ENCODE data around the gene LPA.
A peak's percentile ranks its signal among the peaks of the same experiment; 100 is the strongest.
"Not testable (repeated sequence)": the region's sequence is repeated elsewhere in the genome, so short reads cannot be mapped to it uniquely, and the experiment has no call there.

The LPA gene

DNA sequence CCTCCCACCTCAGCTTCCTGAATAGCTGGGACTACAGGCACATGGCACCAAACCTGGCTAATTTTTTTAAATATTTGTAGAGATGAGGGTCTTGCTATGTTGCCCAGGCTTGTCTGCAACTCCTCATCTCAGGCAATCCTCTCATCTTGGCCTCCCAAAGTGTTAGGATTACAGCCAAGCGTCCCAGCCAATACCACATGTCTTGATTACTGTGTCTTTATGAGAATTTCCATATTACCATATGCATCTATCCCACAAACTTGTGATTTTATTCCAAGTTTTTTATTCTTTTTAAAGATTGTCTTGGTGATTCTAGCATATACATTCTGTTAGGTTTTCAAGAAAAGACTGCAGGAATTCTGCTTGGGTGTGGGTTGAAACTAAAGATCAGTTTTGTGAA lies 82.7 kb downstream of the LPA start:
- Mint-ChIP-seq H3K27ac (no peak overlapping the region), H3K4me1 (no peaks in the 10 kb centered on the region), H3K9me3 (peaks cover 11% of the 10 kb centered on the region), H3K27me3 (peaks cover 6% of the 10 kb centered on the region), H3K4me3 (no peak overlapping the region), H3K36me3 (ENCODE audit: low read depth) (no peaks in the 10 kb centered on the region)
- DNase-seq, result no peak
- no peak for ATAC-seq

DNA sequence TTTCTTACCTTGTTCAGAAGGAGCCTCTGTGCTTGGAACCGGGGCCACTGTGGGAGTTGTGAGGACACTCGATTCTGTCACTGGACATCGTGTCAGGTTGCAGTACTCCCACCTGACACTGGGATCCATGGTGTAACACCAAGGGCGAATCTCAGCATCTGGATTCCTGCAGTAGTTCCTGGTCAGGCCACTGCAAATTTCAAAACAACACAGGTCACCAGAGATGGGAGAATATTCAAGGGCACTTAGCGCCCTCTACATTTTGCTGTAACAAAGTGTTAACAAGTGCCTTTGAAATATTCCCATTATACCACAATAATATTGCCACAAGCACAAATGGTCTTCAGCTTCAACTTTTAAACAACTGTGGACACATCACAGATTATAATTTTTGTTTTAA lies 85.6 kb downstream of the LPA start:
- peaks cover 10% of the 10 kb centered on the region for H3K27me3 Mint-ChIP-seq
- H3K27ac Mint-ChIP-seq; H3K4me3 Mint-ChIP-seq; H3K4me1 Mint-ChIP-seq; ATAC-seq; H3K36me3 Mint-ChIP-seq (ENCODE audit: low read depth); DNase-seq; H3K9me3 Mint-ChIP-seq: not testable (repeated sequence)

DNA sequence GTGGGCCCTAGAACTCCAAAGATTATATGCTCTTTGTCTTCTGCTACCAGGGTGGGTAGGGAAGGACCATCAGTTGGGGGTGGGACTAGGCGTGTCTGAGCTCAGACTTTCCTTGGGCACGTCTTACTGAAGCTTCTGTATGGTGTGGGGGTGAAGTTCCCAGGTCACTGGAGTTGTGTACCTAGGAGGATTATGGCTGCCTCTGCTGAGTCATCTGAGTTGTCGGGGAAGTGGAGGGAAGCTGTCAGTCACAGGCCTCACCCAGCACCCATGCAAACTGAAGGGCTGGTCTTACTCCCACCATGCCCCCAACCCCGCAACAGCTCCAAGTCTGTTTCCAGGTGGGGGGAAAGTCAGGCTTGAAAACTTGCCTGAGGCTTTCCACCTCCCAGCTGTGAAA lies 90.1 kb downstream of the LPA start:
- no peaks in the 10 kb centered on the region for H3K9me3 Mint-ChIP-seq

DNA sequence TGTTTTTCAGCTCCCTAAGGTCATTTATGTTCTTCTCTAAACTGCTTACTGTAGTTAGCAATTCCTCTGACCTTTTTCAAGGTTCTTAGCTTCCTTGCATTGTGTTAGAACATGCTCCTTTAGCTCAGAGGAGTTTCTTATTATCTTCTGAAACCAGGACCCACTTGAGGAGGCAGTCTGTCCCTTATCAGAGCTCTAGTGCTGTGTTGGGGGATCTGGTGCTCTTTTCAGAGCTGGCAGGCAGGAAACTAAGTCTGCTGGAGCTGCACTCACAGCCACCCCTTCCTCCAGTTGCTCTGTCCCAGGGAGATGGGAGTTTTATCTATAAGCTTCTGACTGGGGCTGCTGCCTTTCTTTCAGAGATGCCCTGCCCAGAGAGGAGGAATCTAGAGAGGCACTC lies 92.9 kb downstream of the LPA start:
- ATAC-seq; DNase-seq; H3K9me3 Mint-ChIP-seq; H3K27ac Mint-ChIP-seq; H3K4me1 Mint-ChIP-seq; H3K4me3 Mint-ChIP-seq; H3K36me3 Mint-ChIP-seq (ENCODE audit: low read depth): not testable (repeated sequence)
- peaks cover 18% of the 10 kb centered on the region for H3K27me3 Mint-ChIP-seq

More for the DNA sequence above, 90.1 kb downstream of the LPA start:
- DNase-seq, result no peak
- no peak overlapping the region for H3K27ac Mint-ChIP-seq
- no peaks in the 10 kb centered on the region for H3K36me3 Mint-ChIP-seq (ENCODE audit: low read depth)
- H3K27me3 Mint-ChIP-seq, result peaks cover 11% of the 10 kb centered on the region
- H3K4me3 Mint-ChIP-seq, result no peak overlapping the region
- H3K4me1 Mint-ChIP-seq, result no peaks in the 10 kb centered on the region
- ATAC-seq, result no peak

DNA sequence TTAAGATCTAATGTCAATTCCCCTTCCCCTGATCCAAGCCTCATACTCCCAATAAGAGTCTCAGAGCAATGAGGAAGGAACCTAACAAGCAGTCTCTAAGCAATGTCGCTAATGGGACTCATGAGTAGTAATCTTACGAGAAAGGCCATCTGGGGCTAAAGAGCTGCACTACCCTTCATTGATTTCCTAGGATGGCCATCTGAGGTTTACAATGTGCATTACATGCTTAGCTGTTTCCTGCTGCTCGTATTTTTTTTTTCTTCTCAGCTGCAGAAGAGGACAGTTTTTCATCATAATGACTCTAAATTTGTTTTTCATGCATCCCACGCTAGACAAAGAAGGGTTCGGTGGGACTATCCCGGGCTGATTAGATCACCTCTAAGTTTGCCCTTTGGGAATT lies 119.3 kb downstream of the LPA start:
- no peaks in the 10 kb centered on the region for H3K4me1 Mint-ChIP-seq
- DNase-seq, result no peak
- H3K4me3 Mint-ChIP-seq, result no peak overlapping the region
- H3K9me3 Mint-ChIP-seq, result no peaks in the 10 kb centered on the region
- no peaks in the 10 kb centered on the region for H3K36me3 Mint-ChIP-seq (ENCODE audit: low read depth)
- no peak overlapping the region for H3K27ac Mint-ChIP-seq
- peaks cover 13% of the 10 kb centered on the region for H3K27me3 Mint-ChIP-seq
- ATAC-seq, result no peak

DNA sequence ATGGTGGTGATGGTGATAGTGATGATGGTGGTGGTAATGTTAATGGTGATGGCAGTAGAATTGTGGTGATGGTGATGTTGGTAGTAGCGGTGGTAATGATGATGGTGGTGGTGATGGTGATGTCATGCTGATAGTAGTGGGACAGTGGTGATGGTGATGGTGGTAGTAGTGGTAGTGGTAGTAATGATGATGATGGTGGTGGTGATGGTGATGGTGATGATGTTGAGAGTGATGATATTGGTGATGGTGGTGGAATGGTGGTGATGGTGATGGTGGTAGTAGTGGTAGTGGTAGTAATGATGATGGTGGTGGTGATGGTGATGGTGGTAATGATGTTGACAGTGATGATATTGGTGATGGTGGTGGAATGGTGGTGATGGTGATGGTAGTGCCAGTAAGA lies 128.8 kb downstream of the LPA start:
- H3K4me1 Mint-ChIP-seq, result no peaks in the 10 kb centered on the region
- no peak overlapping the region for H3K27ac Mint-ChIP-seq
- no peak overlapping the region for H3K4me3 Mint-ChIP-seq
- no peaks in the 10 kb centered on the region for H3K9me3 Mint-ChIP-seq
- H3K27me3 Mint-ChIP-seq, result no peaks in the 10 kb centered on the region
- DNase-seq (no peak), ATAC-seq (no peak)
- no peaks in the 10 kb centered on the region for H3K36me3 Mint-ChIP-seq (ENCODE audit: low read depth)

DNA sequence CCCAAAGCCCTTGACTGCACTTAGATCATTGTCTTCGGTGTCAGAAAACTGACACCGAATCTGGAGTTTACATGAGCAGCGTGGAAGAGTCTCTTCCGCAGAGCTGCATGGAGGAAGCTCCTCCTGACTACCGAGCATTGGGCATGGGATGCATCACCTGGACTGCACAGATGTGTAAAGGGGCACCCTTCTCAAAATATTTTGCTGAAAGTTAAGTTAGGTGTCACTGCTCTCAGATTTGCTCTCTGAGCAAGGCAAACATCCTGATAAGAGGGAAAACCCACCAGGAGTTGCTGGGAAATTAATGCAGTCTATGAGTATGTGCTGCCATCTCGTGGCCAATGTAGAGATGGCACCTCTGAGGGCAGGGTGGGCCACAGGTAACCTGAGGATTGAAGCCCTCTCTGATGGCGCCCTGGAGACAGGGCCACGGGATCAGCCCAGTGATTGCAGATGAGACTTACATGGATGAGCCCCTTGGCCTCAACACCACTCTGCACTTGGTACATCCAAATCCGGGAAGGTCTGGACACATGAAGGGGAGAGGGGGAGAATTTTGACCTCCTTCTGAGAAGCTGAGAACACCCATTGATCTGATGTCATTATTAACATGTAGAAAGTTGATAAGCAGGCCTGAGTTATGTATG lies 129.9 kb downstream of the LPA start:
- DNase-seq, result peak; percentile 66
- H3K27me3 Mint-ChIP-seq, result peaks cover 2% of the 10 kb centered on the region
- peaks cover 2% of the 10 kb centered on the region for H3K9me3 Mint-ChIP-seq

DNA sequence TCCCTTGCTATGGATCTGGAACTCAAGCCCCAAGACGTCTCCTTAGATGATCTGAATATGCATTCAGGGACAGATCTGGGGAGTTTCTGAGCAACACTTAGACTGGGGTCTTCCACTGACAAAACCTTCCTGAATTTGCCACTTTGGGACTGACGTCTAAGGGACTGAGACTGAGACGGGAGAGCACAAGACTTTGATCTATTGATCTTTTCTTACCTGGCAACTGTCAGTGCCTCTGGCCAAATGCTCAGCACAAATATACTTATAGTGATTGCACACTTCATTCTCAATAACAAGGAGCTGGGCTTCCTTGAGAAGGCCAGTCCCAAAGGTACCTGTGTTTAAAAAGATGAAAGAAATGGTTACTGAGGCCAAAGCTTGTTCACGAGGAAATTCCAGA lies 131.8 kb downstream of the LPA start:
- Mint-ChIP-seq H3K27me3 (peaks cover 7% of the 10 kb centered on the region), H3K9me3 (peaks cover 3% of the 10 kb centered on the region), H3K27ac (no peak overlapping the region), H3K4me1 (no peaks in the 10 kb centered on the region), H3K36me3 (ENCODE audit: low read depth) (no peaks in the 10 kb centered on the region), H3K4me3 (no peak overlapping the region)
- DNase-seq (no peak), ATAC-seq (no peak)

More for the DNA sequence above, 129.9 kb downstream of the LPA start:
- Mint-ChIP-seq H3K36me3 (ENCODE audit: low read depth) (no peaks in the 10 kb centered on the region), H3K27ac (no peak overlapping the region), H3K4me3 (no peak overlapping the region), H3K4me1 (no peaks in the 10 kb centered on the region)
- peak; percentile 66 for ATAC-seq

DNA sequence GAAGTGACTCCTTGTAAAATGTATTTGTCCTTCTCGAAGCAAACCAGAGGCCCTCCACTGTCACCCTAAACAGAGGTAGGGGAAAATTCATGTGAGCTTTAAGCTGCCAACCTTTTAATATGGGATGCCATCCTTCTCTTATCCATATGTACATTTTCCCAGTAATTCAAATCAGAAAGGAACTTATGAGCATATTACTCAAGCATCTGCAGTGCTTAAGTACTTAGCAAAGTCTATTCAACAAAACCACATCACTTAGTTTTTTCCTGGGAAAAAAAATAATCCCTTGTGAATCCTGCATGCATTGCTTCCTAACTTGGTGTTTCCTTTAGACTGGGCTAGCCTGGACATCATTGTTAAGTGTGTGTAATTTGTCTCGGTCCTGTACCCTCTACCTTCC lies 132.2 kb downstream of the LPA start:
- Mint-ChIP-seq H3K27me3 (peaks cover 7% of the 10 kb centered on the region), H3K27ac (no peak overlapping the region), H3K36me3 (ENCODE audit: low read depth) (no peaks in the 10 kb centered on the region), H3K4me1 (no peaks in the 10 kb centered on the region), H3K4me3 (no peak overlapping the region), H3K9me3 (peaks cover 3% of the 10 kb centered on the region)
- ATAC-seq (no peak), DNase-seq (no peak)

DNA sequence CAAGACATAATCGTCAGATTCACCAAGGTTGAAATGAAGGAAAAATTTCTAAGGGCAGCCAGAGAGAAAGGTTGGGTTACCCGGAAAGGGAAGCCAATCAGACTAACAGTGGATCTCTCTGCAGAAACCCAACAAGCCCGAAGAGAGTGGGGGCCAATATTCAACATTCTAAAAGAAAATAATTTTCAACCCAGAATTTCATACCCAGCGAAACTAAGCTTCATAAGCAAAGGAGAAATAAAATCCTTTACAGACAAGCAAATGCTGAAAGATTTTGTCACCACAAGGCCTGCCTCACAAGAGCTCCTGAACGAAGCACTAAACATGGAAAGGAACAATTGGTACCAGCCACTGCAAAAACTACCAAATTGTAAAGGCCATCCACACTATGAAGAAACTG lies 134.6 kb downstream of the LPA start:
- not testable (repeated sequence) for H3K9me3 Mint-ChIP-seq; DNase-seq; H3K27ac Mint-ChIP-seq; H3K27me3 Mint-ChIP-seq; H3K4me1 Mint-ChIP-seq; ATAC-seq; H3K4me3 Mint-ChIP-seq; H3K36me3 Mint-ChIP-seq (ENCODE audit: low read depth)

DNA sequence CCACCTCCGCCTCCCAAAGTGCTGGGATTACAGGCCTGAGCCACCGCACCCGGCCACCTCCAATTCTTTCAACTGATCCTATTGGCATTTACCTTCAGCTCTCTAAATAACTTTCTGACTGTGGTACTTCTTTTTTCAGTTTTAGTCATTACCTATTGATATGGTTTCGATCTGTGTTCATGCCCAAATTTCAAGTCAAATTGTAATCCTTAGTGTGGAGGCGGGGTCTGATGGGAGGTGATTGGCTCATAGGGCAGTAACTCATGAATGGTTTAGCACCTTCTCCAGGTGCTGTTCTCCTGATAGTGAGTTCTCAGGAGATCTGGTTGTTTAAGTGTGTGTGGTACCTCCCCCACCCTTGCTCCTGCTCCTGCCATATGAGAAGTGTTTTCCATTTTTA lies 140.9 kb downstream of the LPA start:
- Mint-ChIP-seq H3K27ac (no peak overlapping the region), H3K9me3 (no peaks in the 10 kb centered on the region), H3K36me3 (ENCODE audit: low read depth) (no peaks in the 10 kb centered on the region), H3K4me1 (peaks cover 23% of the 10 kb centered on the region), H3K27me3 (peaks cover 7% of the 10 kb centered on the region), H3K4me3 (no peak overlapping the region)
- peak; percentile 13 for DNase-seq
- ATAC-seq, result peak; percentile 29

DNA sequence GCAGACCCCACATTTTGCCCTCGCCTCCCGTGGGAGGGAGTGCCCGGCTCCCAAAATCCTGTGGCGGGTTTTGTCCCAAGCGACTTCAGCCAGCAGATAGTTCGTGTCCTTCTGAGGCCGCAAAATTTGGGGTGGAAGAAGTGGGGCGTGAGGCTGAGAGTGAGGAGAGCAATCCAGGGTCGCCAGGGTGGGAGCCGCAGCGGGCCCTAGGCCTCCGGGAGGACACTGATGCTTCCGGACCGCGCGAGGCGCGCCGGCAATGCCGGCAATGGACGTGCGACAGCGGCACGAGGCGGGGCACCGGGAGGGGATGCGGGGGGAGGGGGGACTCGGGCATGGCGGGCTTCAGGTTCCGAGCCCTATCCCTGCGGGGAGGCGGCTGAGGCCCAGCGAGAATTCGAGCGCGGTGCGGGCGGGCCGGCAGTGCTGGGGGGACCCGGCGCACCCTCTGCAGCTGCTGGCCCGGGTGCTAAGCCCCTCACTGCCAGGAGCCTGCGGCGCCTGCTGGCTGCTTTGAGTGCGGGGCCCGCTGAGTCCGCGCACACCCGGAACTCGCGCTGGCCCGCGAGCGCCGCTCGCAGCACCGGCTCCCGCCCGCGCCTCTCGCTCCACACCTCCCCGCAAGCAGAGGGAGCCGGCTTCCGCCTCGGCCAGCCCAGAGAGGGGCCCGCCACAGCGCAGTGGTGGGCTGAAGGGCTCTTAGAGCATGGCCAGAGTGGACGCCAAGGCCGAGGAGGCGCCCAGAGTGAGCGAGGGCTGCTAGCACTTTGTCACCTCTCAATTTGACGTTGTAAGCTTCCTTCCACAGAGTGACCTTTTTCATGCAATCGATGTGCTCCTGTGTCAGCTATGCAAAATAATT lies 143.8 kb downstream of the LPA start:
- H3K4me1 Mint-ChIP-seq, result peaks cover 24% of the 10 kb centered on the region
- no peaks in the 10 kb centered on the region for H3K9me3 Mint-ChIP-seq
- ATAC-seq (peak; percentile 80), DNase-seq (peak; percentile 85)
- H3K4me3 Mint-ChIP-seq, result peak overlapping the region; percentile 84
- no peaks in the 10 kb centered on the region for H3K36me3 Mint-ChIP-seq (ENCODE audit: low read depth)
- H3K27ac Mint-ChIP-seq, result peak overlapping the region; percentile 86
- peaks cover 4% of the 10 kb centered on the region for H3K27me3 Mint-ChIP-seq

DNA sequence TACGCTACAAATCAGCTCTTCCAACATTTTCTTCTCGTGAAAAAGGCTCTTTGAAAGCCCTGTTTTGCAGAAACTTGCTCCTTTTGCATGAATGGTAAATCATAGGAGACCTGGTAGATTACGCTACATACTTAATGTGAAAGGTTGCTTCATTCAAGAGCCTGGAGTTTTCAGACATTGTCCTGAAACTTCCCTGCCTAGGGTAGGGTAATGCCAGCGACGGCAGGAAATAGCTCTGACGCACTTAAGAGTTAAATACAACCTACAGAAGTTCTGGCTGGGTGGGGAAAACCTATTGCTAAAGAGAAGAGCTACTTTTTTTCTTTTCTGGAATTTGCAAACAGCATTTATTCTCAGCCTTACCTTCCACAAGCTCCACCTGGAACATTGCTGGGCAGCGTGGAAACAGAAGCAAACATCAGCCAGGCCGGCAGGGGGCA lies 144.5 kb downstream of the LPA start:
- H3K4me1 Mint-ChIP-seq, result peaks cover 24% of the 10 kb centered on the region
- no peaks in the 10 kb centered on the region for H3K9me3 Mint-ChIP-seq
- H3K4me3 Mint-ChIP-seq, result peak overlapping the region; percentile 84
- DNase-seq (no peak), ATAC-seq (peak; percentile 72)
- peaks cover 9% of the 10 kb centered on the region for H3K27me3 Mint-ChIP-seq
- H3K36me3 Mint-ChIP-seq (ENCODE audit: low read depth), result no peaks in the 10 kb centered on the region
- H3K27ac Mint-ChIP-seq, result peak overlapping the region; percentile 86

DNA sequence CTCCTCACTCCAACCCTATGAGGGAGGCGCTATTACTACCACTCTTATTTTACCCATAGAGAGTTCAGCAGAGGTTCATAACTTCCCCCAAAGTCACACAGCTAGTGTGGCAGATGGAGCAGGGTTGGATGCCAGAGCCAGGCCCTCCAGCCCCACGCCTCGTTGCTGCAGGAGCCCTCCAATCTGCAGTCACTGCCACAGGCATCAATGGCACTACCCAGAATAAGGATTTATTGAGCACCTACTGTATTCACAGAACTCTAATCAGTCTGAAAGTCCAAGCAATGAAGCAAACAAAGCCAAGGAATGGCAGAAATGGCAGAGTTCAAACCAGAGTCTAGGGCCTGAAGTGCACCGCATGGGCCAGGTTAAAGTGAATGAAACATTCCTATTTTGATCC lies 144.9 kb downstream of the LPA start:
- DNase-seq (no peak), ATAC-seq (no peak)
- Mint-ChIP-seq H3K9me3 (no peaks in the 10 kb centered on the region), H3K36me3 (ENCODE audit: low read depth) (no peaks in the 10 kb centered on the region), H3K27ac (no peak overlapping the region), H3K27me3 (peaks cover 9% of the 10 kb centered on the region), H3K4me1 (peaks cover 24% of the 10 kb centered on the region), H3K4me3 (peak overlapping the region; percentile 84)

DNA sequence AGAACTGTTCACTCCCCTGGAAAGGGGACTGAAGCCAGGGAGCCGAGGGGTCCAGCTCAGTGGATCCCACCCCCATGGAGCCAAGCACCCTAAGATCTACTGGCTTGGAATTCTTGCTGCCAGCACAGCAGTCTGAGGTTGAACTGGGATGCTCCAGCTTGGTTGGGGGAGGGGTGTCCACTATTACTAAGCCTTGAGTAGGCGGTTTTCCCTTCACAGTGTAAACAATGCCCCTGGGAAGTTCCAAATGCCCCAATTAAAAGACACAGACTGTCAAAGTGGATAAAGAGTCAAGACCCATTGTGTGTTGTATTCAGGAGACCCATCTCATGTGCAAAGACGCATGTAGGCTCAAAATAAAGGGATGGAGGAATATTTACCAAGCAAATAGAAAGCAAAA lies 150.2 kb downstream of the LPA start:
- H3K36me3 Mint-ChIP-seq (ENCODE audit: low read depth), result no peaks in the 10 kb centered on the region
- DNase-seq (no peak), ATAC-seq (no peak)
- H3K27me3 Mint-ChIP-seq, result peaks cover 8% of the 10 kb centered on the region
- no peak overlapping the region for H3K4me3 Mint-ChIP-seq
- no peak overlapping the region for H3K27ac Mint-ChIP-seq
- no peaks in the 10 kb centered on the region for H3K9me3 Mint-ChIP-seq
- peaks cover 4% of the 10 kb centered on the region for H3K4me1 Mint-ChIP-seq

All from activated naive CD8-positive, alpha-beta T cell treated with anti-CD3 and anti-CD28 coated beads, Interleukin-2, amount 50 U/mL, for 24 hours (primary cell).